Mesendoderm (in vitro differentiated cells): ENCODE results near the gene SMYD3.

Source experiments
- DNase-seq: peaks from one replicate; pipeline ENCODE4 v3.0.0; 2013
- H2AK5ac ChIP-seq: 2 replicates; pipeline ENCODE4 v1.6.1; 2013; ENCODE audit warnings: low read length, inconsistent platforms
- H2BK120ac ChIP-seq: 2 replicates; pipeline ENCODE4 v1.6.1; 2013; ENCODE audit warnings: low read depth, mild to moderate bottlenecking, low read length, moderate library complexity, mixed read lengths
- H2BK15ac ChIP-seq: replicated peaks from 2 replicates; pipeline ENCODE4 v1.6.1; 2013; ENCODE audit warnings: low read depth, mild to moderate bottlenecking, moderate library complexity
- H2BK5ac ChIP-seq: 2 replicates; pipeline ENCODE4 v1.6.1; 2013; ENCODE audit warnings: low read length, inconsistent platforms
- H3K18ac ChIP-seq: 2 replicates; pipeline ENCODE4 v1.6.1; 2013; ENCODE audit warnings: mild to moderate bottlenecking, low read length, mixed read lengths
- H3K23ac ChIP-seq: one replicate; pipeline ENCODE4 v1.6.1; 2013; ENCODE audit warnings: low read length
- H3K27ac ChIP-seq: 2 replicates; pipeline ENCODE4 v1.5.1; 2013; ENCODE audit warnings: low read depth, mild to moderate bottlenecking, inconsistent platforms, low read length, moderate library complexity
- H3K27me3 ChIP-seq: 2 replicates; pipeline ENCODE4 v1.6.1; 2013; ENCODE audit warnings: low read length, control low read depth, mild to moderate bottlenecking, inconsistent platforms; ENCODE audit not compliant: insufficient read depth, poor library complexity
- H3K36me3 ChIP-seq: 2 replicates; pipeline ENCODE4 v1.6.1; 2013; ENCODE audit warnings: low read length, inconsistent platforms; ENCODE audit not compliant: control insufficient read depth, insufficient read depth
- H3K4ac ChIP-seq: one replicate; pipeline ENCODE4 v1.6.1; 2013; ENCODE audit warnings: low read depth, mild to moderate bottlenecking, low read length, moderate library complexity
- H3K4me1 ChIP-seq: 2 replicates; pipeline ENCODE4 v1.6.1; 2013; ENCODE audit warnings: low read depth, low read length, inconsistent platforms; ENCODE audit not compliant: control insufficient read depth
- H3K4me2 ChIP-seq: 2 replicates; pipeline ENCODE4 v1.6.1; 2013; ENCODE audit warnings: low read length
- H3K4me3 ChIP-seq: 2 replicates; pipeline ENCODE4 v1.5.1; 2013; ENCODE audit warnings: mild to moderate bottlenecking, low read length
- H3K56ac ChIP-seq: one replicate; pipeline ENCODE4 v1.6.1; 2013; ENCODE audit warnings: low read length
- H3K79me1 ChIP-seq: 2 replicates; pipeline ENCODE4 v1.6.1; 2013; ENCODE audit warnings: low read length, inconsistent platforms
- H3K79me2 ChIP-seq: 2 replicates; pipeline ENCODE4 v1.6.1; 2013; ENCODE audit warnings: mild to moderate bottlenecking, low read length; ENCODE audit not compliant: control insufficient read depth, insufficient read depth
- H3K9ac ChIP-seq: 2 replicates; pipeline ENCODE4 v1.6.1; 2013; ENCODE audit warnings: low read length, inconsistent platforms
- H4K5ac ChIP-seq: one replicate; pipeline ENCODE4 v1.6.1; 2013; ENCODE audit warnings: low read length
- H4K8ac ChIP-seq: one replicate; pipeline ENCODE4 v1.6.1; 2013; ENCODE audit warnings: low read depth, mild to moderate bottlenecking, control low read depth, low read length, moderate library complexity
- WGBS: extraction: QIAGEN DNeasy Blood & Tissue Kit; methylation state at CpG from one replicate; pipeline ENCODE4 v1.1.7; 2013; ENCODE audit warnings: low lambda C conversion rate, missing lambda C conversion rate; ENCODE audit not compliant: insufficient coverage; ENCODE audit errors: extremely low coverage; 5-methylcytosine and 5-hydroxymethylcytosine counted together

The SMYD3 gene

GRCh38 chr1:246086191-246086590, 420.9 kb downstream of the SMYD3 start:
- H3K56ac ChIP-seq = no peak overlapping the region
- WGBS = no CpG with 5 or more reads among the region's 5 CpGs
- no peaks in the 10 kb centered on the region for H3K79me1 ChIP-seq
- DNase-seq = no peak
- no peak overlapping the region for H2BK15ac ChIP-seq
- H3K4me1 ChIP-seq = no peaks in the 10 kb centered on the region
- H3K79me2 ChIP-seq = no peaks in the 10 kb centered on the region
- no peaks in the 10 kb centered on the region for H3K27me3 ChIP-seq
- H3K4ac ChIP-seq = no peak overlapping the region
- no peak overlapping the region for H2AK5ac ChIP-seq
- H3K27ac ChIP-seq = no peak overlapping the region
- H4K8ac ChIP-seq = no peak overlapping the region
- H3K36me3 ChIP-seq = no peaks in the 10 kb centered on the region
- H3K4me3 ChIP-seq = no peak overlapping the region
- no peak overlapping the region for H3K23ac ChIP-seq
- no peak overlapping the region for H4K5ac ChIP-seq
- H2BK5ac ChIP-seq = no peak overlapping the region
- H3K18ac ChIP-seq = no peak overlapping the region
- no peak overlapping the region for H3K4me2 ChIP-seq
- no peak overlapping the region for H2BK120ac ChIP-seq
- H3K9ac ChIP-seq = no peak overlapping the region

GRCh38 chr1:246083416-246083815, 423.7 kb downstream of the SMYD3 start:
- H3K4me3 ChIP-seq = no peak overlapping the region
- no peaks in the 10 kb centered on the region for H3K79me1 ChIP-seq
- H2BK15ac ChIP-seq = no peak overlapping the region
- H3K4ac ChIP-seq = peak overlapping the region; percentile 12
- H3K23ac ChIP-seq = no peak overlapping the region
- H3K4me1 ChIP-seq = no peaks in the 10 kb centered on the region
- no peak overlapping the region for H2BK5ac ChIP-seq
- no peak overlapping the region for H3K56ac ChIP-seq
- no peak overlapping the region for H3K18ac ChIP-seq
- H3K27ac ChIP-seq = no peak overlapping the region
- H2BK120ac ChIP-seq = no peak overlapping the region
- H2AK5ac ChIP-seq = no peak overlapping the region
- no peak overlapping the region for H4K5ac ChIP-seq
- no peaks in the 10 kb centered on the region for H3K36me3 ChIP-seq
- H3K27me3 ChIP-seq = no peaks in the 10 kb centered on the region
- no peaks in the 10 kb centered on the region for H3K79me2 ChIP-seq
- H3K4me2 ChIP-seq = no peak overlapping the region
- WGBS = no CpG with 5 or more reads among the region's 9 CpGs
- no peak overlapping the region for H4K8ac ChIP-seq
- no peak overlapping the region for H3K9ac ChIP-seq
- DNase-seq = no peak

GRCh38 chr1:246081856-246082668, 425.0 kb downstream of the SMYD3 start:
- H2BK120ac ChIP-seq = no peak overlapping the region
- no peaks in the 10 kb centered on the region for H3K36me3 ChIP-seq
- H2BK15ac ChIP-seq = no peak overlapping the region
- H3K4me2 ChIP-seq = no peak overlapping the region
- H4K8ac ChIP-seq = no peak overlapping the region
- H3K56ac ChIP-seq = no peak overlapping the region
- H3K23ac ChIP-seq = no peak overlapping the region
- H2BK5ac ChIP-seq = no peak overlapping the region
- no peak overlapping the region for H3K9ac ChIP-seq
- H3K4me3 ChIP-seq = no peak overlapping the region
- no peaks in the 10 kb centered on the region for H3K27me3 ChIP-seq
- no peak overlapping the region for H4K5ac ChIP-seq
- no peak overlapping the region for H3K18ac ChIP-seq
- H3K27ac ChIP-seq = no peak overlapping the region
- no peaks in the 10 kb centered on the region for H3K79me1 ChIP-seq
- DNase-seq = no peak
- H3K4ac ChIP-seq = no peak overlapping the region
- H2AK5ac ChIP-seq = no peak overlapping the region
- H3K4me1 ChIP-seq = no peaks in the 10 kb centered on the region
- H3K79me2 ChIP-seq = no peaks in the 10 kb centered on the region
- no CpG with 5 or more reads among the region's 13 CpGs for WGBS

DNA sequence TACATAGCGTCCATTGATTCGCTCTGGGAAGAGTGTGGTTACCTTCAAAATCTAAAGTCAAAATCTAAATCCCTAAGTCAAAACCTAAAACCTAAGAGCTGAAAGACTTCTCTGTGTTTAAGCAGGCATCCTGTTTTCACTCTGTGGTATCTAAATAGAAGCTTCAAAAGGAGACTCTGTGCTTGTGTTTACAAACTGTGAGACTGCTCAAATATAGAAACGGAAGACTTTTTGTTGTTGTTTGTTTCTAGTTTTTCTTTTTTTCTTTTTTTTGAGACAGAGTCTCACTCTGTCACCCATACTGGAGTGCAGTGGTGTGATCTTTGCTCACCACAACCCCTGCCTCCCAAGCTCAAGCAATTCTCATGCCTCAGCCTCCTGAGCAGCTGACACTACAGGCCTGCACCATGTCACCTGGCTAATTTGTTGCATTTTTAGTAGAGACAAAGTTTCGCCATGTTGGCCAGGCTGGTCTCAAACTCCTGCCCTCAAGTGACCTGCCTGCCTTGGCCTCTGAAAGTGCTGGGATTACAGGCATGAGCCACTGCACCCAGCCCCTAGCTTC, 425.9 kb downstream of the SMYD3 start:
- Histone ChIP-seq H2BK15ac (no peak overlapping the region), H3K79me2 (no peaks in the 10 kb centered on the region), H3K4me3 (no peak overlapping the region), H3K4ac (no peak overlapping the region), H2BK120ac (no peak overlapping the region), H2BK5ac (no peak overlapping the region), H3K79me1 (no peaks in the 10 kb centered on the region), H3K27ac (no peak overlapping the region), H2AK5ac (no peak overlapping the region), H3K18ac (no peak overlapping the region), H3K23ac (no peak overlapping the region), H4K5ac (no peak overlapping the region), H3K56ac (no peak overlapping the region), H3K4me1 (no peaks in the 10 kb centered on the region), H3K27me3 (no peaks in the 10 kb centered on the region), H3K9ac (no peak overlapping the region), H4K8ac (no peak overlapping the region), H3K4me2 (no peak overlapping the region), H3K36me3 (no peaks in the 10 kb centered on the region)
- DNase-seq = no peak
- no CpG with 5 or more reads among the region's 4 CpGs for WGBS

DNA sequence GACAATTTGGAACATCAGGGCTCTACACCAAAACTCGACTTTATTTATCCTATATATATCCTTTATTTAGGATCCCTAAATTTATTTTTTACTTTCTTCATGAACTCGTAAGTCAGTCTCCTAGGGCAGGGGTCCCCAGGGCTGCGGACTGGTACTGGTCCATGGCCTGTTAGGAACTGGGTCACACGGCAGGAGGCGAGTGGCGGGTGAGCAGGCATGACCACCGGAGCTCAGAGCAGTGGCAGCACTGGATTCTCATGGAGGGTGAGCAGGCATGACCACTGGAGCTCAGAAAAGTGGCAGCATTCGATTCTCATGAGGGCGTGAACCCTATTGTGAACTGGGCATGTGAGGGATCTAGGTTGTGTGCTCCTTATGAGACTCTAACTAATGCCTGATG, 427.0 kb downstream of the SMYD3 start:
- Histone ChIP-seq H3K56ac (no peak overlapping the region), H3K9ac (no peak overlapping the region), H3K27me3 (no peaks in the 10 kb centered on the region), H4K5ac (no peak overlapping the region), H3K4ac (no peak overlapping the region), H3K79me2 (no peaks in the 10 kb centered on the region), H3K18ac (no peak overlapping the region), H3K4me3 (no peak overlapping the region), H3K4me1 (no peaks in the 10 kb centered on the region), H2AK5ac (no peak overlapping the region), H3K27ac (no peak overlapping the region), H2BK120ac (no peak overlapping the region), H2BK5ac (no peak overlapping the region), H3K23ac (no peak overlapping the region), H3K36me3 (no peaks in the 10 kb centered on the region), H3K79me1 (no peaks in the 10 kb centered on the region), H2BK15ac (no peak overlapping the region), H4K8ac (no peak overlapping the region), H3K4me2 (no peak overlapping the region)
- no peak for DNase-seq
- no CpG with 5 or more reads among the region's 9 CpGs for WGBS

- no peak overlapping the region for H3K56ac ChIP-seq
- no CpG with 5 or more reads among the region's 1 CpG for WGBS
- no peak overlapping the region for H3K18ac ChIP-seq
- no peak overlapping the region for H3K4me2 ChIP-seq
- no peak overlapping the region for H2BK15ac ChIP-seq
- H2BK5ac ChIP-seq = no peak overlapping the region
- H2AK5ac ChIP-seq = no peak overlapping the region
- no peak overlapping the region for H3K4me3 ChIP-seq
- H3K4me1 ChIP-seq = no peaks in the 10 kb centered on the region
- H3K23ac ChIP-seq = no peak overlapping the region
- H3K79me1 ChIP-seq = no peaks in the 10 kb centered on the region
- DNase-seq = no peak
- no peaks in the 10 kb centered on the region for H3K27me3 ChIP-seq
- no peak overlapping the region for H3K4ac ChIP-seq
- H4K5ac ChIP-seq = no peak overlapping the region
- no peak overlapping the region for H4K8ac ChIP-seq
- no peak overlapping the region for H2BK120ac ChIP-seq
- H3K79me2 ChIP-seq = no peaks in the 10 kb centered on the region
- no peaks in the 10 kb centered on the region for H3K36me3 ChIP-seq
- no peak overlapping the region for H3K27ac ChIP-seq
- no peak overlapping the region for H3K9ac ChIP-seq
These were observed 428.2 kb downstream of the SMYD3 start for GRCh38 chr1:246078888-246079252.
